HG02798 (cell line): Measurements from ENCODE around the gene CLGN.
"Not testable (repeated sequence)": the region's sequence is repeated elsewhere in the genome, so short reads cannot be mapped to it uniquely, and the experiment has no call there.

ENCODE experiments used
- ATAC-seq: cut with Tn5 transposase; IDR thresholded peaks from one replicate; pipeline ENCODE4 v1.9.1; 2021; ENCODE audit warnings: mild to moderate bottlenecking; ENCODE audit not compliant: unreplicated experiment, poor library complexity

The CLGN gene, protein sequence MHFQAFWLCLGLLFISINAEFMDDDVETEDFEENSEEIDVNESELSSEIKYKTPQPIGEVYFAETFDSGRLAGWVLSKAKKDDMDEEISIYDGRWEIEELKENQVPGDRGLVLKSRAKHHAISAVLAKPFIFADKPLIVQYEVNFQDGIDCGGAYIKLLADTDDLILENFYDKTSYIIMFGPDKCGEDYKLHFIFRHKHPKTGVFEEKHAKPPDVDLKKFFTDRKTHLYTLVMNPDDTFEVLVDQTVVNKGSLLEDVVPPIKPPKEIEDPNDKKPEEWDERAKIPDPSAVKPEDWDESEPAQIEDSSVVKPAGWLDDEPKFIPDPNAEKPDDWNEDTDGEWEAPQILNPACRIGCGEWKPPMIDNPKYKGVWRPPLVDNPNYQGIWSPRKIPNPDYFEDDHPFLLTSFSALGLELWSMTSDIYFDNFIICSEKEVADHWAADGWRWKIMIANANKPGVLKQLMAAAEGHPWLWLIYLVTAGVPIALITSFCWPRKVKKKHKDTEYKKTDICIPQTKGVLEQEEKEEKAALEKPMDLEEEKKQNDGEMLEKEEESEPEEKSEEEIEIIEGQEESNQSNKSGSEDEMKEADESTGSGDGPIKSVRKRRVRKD

DNA sequence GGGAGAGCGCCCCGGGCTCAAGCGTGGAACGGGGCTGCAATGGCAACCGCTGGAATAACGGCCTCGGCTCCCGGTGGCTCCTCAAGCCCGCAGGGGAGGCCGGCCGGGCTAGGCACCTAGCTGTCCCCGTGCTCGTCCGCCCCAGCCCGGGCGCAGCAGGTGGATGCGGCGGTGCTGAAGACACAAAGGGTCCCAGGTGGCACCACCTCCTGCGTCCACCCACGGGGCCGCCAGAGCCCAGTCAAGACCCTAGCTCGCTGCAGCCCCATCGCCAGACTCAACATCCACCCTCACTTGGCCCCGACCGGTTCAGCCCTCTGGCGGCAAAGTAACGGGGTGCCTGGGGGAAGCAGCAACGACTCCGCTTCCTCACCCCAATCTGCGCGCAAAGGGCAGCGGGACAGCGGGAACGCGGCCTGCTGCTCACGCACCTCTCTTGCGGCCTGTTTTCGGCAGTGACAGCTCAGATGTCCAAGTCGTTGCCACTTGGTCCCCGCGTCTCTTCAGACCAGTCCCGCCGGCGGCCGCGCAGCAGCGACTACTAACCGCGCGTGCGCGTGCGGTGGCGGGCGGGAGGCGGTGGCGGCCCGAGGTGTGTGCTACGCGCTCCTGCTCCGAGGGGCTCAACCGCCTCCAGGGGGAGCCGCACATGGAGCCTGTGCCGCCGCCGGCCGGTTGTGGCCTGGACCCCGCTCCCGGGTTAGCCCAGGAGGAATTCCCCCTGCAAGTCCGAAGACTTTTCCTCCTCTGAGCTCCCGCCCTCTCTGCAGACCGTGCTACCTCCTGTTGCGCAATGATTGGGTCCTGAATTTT, at the start of gene CLGN:
CLGN (minus strand) TSS at position 543 of the 813 bp plus-strand sequence. CDS start 14,570 bp downstream, outside the sequence.
- ATAC-seq: peak; percentile 93

- ATAC-seq: no peak
Measured at GRCh38 chr4:140472156-140472555, 44.7 kb upstream of the CLGN start.

- ATAC-seq: no peak
Measured at GRCh38 chr4:140469791-140470733, 42.6 kb upstream of the CLGN start.

- no peak for ATAC-seq
Measured at GRCh38 chr4:140466146-140466545, 38.7 kb upstream of the CLGN start.

- no peak for ATAC-seq
Measured at GRCh38 chr4:140463614-140464013, 36.2 kb upstream of the CLGN start.

DNA sequence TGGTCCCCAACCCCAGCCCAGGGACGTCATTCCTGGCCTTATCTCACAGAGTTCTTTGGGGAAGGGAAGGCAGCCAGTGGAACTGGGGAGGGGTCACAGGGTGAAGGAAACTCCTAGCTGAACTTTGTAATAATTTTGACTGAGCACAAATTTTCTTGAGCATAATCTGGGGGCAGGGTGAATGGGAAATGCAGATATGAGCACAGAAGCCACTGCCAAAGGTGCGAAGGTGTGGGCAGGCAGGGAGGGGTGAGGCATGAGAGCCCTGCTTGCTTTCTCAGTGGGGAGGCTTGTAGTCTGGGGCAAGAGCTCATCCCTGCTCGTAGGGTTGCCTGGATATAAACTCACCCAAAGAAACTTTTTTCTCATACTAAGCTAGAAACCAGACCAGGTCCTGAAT, 35.7 kb upstream of the CLGN start:
- no peak for ATAC-seq

DNA sequence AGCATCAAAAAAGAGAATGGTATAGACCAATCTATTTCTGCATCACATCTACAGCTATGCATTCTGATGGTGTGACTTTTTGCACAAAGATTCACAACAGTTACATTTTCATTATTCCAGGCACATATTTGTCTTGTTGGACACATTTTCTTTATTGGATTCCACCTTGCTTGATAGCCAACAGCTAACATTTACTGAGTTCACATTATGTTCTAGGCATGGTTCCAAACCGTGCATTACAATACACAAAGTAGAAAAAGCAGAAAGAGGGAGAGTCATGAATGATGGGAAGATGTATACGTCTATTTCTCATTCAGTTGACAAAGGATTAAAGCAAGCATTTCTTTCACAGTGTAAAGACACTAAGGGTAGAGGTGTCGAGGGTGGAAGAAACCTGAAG, 22.9 kb upstream of the CLGN start:
- ATAC-seq: no peak

- ATAC-seq: no peak
Measured at GRCh38 chr4:140448830-140449229, 21.4 kb upstream of the CLGN start.

DNA sequence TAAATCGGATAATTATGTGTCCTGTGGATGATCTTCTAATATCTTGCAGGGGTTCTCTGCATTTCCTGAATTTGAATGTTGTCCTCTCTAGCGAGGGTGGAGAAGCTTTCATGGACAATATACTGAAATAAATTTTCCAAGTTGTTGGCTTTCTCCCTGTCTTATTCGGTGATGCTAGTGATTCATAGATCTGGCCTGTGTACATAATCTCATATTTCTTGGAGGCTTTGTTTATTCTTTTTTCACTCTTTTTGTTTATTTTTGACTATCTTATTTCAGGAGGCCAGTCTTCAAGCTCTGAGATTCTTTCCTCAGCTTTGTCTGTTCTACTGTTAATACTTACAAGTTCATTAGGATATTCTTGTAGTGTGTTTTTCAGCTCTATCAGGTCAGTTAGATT, 20.7 kb upstream of the CLGN start:
- no peak for ATAC-seq

DNA sequence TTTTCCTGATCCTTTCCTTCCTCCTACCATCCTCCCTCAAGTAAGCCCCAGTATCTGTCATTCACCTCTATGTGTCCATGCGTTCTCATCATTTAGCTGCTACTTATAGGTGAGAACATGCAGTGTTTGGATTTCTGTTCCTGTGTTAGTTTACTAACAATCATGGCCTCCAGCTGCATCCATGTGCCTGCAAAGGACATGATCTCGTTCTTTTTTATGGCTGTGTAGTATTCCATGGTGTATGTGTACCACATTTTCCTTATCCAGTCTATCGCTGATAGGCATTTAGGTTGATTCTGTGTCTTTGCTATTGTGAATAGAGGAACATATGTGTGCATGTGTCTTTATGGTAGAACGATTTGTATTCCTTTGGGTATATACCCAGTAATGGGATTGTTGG, 16.9 kb upstream of the CLGN start:
- not testable (repeated sequence) for ATAC-seq

GRCh38 chr4:140439644-140440142, 12.2 kb upstream of the CLGN start:
- ATAC-seq: no peak

- ATAC-seq: no peak
Measured at GRCh38 chr4:140427919-140428471, 547 bp upstream of the CLGN start.

DNA sequence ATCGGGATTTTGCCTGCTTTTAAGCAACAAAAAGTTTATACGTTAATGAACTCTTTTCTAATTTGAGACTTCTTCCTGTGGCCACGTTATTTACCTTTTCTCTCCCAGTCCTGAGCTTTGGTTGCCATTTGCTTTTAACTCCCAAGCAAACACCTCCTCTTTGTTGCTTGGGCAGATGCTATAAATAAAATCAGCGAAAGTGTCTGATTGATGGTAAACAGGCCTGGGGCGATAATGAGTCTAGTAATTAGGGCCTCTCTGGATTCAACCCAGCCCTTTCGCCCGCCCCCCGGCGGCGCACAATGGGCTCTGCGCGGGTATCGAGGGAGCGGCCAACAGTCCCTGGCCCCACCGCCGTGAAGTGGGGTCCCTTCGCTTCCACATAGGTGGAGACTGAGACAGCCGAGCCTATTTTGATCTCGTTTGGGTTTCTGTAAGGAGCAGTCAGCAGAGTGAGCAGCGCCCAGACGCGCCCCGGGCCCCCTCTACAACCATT, 790 bp downstream of the CLGN start:
- ATAC-seq: peak; percentile 11

- no peak for ATAC-seq
Measured at GRCh38 chr4:140423106-140423505, 4.3 kb downstream of the CLGN start.

- not testable (repeated sequence) for ATAC-seq
Measured at GRCh38 chr4:140413130-140413969, 14.1 kb downstream of the CLGN start.

- no peak for ATAC-seq
Measured at GRCh38 chr4:140408974-140409373, 18.5 kb downstream of the CLGN start.

DNA sequence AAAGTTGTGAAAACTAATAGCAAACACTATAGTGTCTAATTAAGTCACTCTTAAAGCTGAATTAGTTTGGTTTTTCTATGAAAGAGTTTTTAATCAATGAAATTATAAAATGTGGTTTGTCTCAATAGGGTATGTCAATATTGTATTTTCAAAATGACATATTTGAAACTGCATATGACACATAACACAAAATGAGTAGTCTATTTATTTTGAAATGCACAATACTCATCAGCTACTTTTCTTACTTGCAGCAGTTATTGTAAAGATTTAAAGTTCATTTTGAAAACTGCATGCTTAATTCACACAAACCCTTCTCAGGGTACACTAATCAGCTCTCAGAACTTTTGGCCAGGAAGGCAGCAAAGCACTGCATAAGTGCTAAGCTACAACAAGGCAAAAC, 21.2 kb downstream of the CLGN start:
- no peak for ATAC-seq

- ATAC-seq: no peak
Measured at GRCh38 chr4:140400111-140400510, 27.3 kb downstream of the CLGN start.
